Panc1 (cell line): ENCODE data around the gene HINT2.

Experiments used
- CTCF ChIP-seq: fragments of 450-650 bp; IDR thresholded peaks from 2 replicates; pipeline ENCODE4 v1.5.1; 2017; ENCODE audit warnings: mild to moderate bottlenecking
- POLR2AphosphoS5 ChIP-seq: IDR thresholded peaks from 2 replicates; pipeline ENCODE4 v1.6.1; 2012; ENCODE audit warnings: mild to moderate bottlenecking, low read depth, low read length, moderate library complexity
- REST ChIP-seq, 2 experiments: IDR thresholded peaks; 2 replicates each; pipeline ENCODE4 v1.6.1; 2011 to 2012; ENCODE audit warnings: low read depth in 2 of 2, control low read depth in 1 of 2, low read length in 1 of 2, mild to moderate bottlenecking in 1 of 2, moderate library complexity in 1 of 2; ENCODE audit not compliant: insufficient read depth in 1 of 2
- SIN3A ChIP-seq: IDR thresholded peaks from 2 replicates; pipeline ENCODE4 v1.6.1; 2012; ENCODE audit warnings: low read depth, mild to moderate bottlenecking, low read length, moderate library complexity, borderline replicate concordance; ENCODE audit not compliant: insufficient read depth
- TCF7L2 ChIP-seq: IDR thresholded peaks from 2 replicates; pipeline ENCODE4 v1.6.1; 2011; ENCODE audit warnings: mild to moderate bottlenecking, low read depth, low read length, inconsistent platforms

- TF ChIP-seq CTCF (no peak), POLR2AphosphoS5 (peak; percentile 77), SIN3A (peak; percentile 91), REST (IDR thresholded peaks at IDR 0.05; ENCODE audit: insufficient read depth in 1 of 2, low read depth in 2 of 2, low read length in 1 of 2) (peak in 1 of 2 experiments; percentile 46; a peak in 1 of 4 replicates), TCF7L2 (no peak)
Measured at GRCh38 chr9:35812025-35812602, 2.7 kb downstream of the HINT2 start, which contains the start of gene SPAG8.
